Stimulated activated CD8-positive, alpha-beta memory T cell treated with anti-CD3 and anti-CD28 coated beads, Interleukin-12 subunit alpha, Interleukin-12 subunit beta, amount 100 ng/mL, for 24 hours (primary cell): ENCODE data around the gene CRTAP.
"Not testable (repeated sequence)": the region's sequence is repeated elsewhere in the genome, so short reads cannot be mapped to it uniquely, and the experiment has no call there.

Experiments
- DNase-seq: peaks from one replicate; pipeline ENCODE4 v3.0.0-alpha.2; 2020; ENCODE audit errors: extremely low read depth

The CRTAP gene

GRCh38 chr3:33113772-33114621 lies at the start of gene CRTAP:
TSS of gene CRTAP (plus strand) at chr3:33114014. CDS start at chr3:33114078, 64 bp downstream.
- peak; percentile 64 for DNase-seq

DNA sequence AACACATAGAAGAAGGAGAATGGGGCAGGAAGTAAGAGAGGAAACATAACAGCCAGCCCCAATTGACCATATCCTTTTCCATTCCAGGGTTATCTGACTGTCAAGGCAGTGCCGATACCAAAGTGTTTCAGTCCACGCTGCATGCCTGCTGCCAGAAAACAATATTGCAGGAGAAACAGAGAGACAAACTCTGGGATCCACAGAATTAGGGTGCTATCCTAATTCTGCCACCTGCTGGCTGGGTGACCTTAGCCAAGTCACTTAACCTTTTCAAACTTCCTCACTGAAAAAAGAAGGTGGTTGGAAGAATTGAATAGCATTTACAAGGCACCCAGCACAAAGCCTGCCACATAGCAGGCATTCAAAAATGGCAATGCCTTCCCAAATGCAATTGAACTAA lies 48.9 kb upstream of the CRTAP start:
- no peak for DNase-seq

DNA sequence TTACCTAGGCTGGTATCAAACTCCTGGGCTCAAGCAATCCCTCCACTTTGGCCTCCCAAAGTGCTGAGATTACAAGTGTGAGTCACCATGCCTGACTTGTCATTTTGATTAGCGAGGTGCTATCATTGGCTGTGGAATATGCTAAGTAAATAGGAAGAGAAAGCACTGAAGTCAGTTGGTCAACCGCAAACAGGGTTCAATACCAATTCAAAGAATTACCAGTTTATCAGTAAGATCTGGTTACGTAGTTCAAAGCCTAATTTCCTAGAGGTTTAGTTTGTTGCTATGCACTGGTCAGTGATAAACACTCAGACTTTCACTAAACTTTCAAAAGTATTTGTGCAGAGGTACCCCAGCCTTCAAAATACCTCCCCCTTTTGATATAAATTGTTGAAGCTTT lies 46.3 kb upstream of the CRTAP start:
- DNase-seq: no peak

GRCh38 chr3:33069862-33070261 lies 44.0 kb upstream of the CRTAP start:
- DNase-seq: not testable (repeated sequence)

GRCh38 chr3:33071181-33071580 lies 42.6 kb upstream of the CRTAP start:
- no peak for DNase-seq

DNA sequence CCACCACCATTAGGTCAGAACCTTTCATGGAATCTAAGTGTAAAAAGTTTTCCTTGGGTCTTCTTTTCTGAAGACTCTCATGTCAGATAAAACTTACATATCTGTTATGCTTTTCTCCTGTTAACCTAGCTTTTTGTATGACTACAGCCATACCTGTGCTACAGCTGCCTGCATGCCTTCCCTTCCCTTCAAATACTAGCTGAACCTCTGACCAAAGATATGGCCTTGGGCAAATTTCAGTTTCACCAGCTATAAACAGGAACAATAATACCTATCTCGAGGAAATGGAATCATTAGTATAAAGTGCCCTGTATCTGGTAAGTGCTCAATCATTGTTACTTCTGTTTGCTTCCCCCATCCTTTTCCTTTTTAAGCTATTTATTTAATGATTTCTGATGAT lies 41.9 kb upstream of the CRTAP start:
- DNase-seq: no peak

DNA sequence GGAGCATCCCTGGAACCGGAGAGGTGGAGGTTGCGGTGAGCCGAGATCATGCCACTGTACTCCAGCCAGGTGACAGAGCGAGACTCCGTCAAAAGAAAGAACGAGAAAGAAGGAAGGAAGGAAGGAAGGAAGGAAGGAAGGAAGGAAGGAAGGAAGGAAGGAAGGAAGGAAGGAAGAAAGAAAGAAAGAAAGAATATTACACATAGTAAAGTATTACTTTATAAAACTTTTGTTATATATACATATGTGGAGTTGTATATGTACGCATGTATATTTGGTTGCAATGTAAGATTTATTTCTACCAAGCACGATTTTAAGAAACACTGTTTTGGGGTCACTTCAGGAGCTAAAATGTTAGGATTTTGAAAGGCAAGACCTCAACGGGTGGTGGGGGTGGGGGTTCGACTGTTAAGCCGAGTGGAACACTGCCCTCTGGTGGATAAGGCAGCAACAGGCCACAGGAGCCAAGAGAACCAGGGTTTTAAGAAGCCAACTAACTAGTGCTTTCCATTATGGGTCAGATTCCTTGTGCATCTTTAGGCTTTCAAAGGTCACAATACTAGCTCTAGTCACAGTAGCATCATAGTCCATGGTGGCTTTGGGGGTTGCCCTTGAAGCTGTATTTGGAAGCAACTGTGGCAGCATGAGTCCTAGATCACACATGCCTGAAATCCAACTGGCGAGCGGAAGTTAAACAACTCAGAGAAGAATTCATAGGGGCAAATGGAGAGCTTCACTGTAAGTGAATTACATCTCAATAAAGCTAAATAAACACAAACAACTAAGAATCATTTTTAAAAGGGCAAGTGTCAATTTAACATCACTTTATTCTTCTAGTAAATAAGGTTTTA lies 39.4 kb upstream of the CRTAP start:
- no peak for DNase-seq

DNA sequence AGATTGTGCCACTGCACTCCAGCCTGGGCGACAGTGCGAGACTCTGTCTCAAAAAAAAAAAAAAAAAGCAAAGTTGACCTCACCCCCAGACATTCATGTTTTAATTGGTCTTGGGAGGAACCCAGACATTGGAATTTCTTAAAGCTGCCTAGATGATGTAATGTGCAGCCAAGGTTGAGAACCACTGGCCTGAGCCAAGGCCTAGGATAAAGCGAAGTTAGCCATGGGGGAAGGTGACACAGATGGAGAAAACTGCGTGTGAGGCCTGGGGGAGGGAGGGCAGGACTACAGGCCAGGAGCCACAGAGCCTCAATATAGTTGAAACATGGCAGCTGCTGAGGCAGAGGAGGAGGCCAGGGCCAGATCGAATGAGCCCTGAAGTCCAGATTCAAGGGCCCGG lies 37.8 kb upstream of the CRTAP start:
- no peak for DNase-seq

DNA sequence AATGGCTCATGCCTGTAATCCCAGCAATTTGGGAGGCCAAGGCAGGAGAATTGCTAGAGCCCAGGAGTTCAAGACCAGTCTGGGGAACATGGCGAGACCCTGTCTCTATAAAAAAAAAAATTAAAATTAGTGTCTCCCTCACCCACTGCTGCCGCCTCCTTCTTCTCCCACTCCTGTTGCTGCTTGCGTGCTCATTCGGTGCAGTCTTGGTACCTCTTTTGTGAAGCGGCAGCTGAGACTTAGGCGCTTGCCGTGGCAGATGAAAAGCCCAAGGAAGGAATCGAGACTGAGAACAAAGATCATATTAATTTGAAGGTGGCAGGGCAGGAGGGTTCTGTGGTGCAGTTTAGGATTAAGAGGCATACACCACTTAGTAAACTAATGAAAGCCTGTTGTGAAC lies 36.9 kb upstream of the CRTAP start:
- no peak for DNase-seq

DNA sequence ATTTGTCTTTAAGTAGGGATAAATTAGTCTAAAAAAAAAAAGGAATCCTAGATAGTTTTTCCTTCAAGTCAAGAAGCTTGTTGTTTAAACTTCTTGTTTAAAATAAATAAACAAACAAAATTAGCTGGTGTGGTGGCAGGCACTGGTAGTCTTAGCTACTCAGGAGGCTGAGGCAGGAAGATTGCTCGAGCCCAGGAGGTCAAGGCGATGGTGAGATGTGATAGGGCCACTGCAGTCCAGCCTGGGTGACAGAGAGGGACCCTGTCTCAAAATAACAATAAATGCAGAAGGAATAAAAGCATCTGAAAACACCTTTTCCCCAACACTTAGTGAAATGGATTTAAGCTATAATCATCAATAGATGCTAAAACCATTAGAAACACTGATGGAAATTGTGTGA lies 35.8 kb upstream of the CRTAP start:
- no peak for DNase-seq

DNA sequence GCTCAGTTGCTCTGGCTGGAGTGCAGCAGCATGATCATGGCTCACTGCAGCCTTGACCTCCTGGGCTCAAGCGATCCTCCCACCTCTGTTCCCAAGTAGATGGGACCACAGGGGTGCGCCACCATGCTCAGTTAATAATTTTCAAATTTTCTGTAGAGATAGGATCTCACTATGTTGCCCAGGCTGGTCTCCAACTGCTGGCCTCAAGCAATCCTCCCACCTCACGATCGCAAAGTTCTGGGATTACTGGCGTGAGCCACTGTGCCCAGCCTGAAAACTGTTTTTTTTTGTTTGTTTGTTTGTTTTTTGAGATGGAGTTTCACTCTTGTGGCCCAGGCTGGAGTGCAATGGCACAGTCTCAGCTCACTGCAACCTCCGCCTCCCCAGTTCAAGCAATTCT lies 34.0 kb upstream of the CRTAP start:
- DNase-seq: not testable (repeated sequence)

- DNase-seq: no peak
Measured at GRCh38 chr3:33081812-33082211, 32.0 kb upstream of the CRTAP start.

GRCh38 chr3:33083958-33084357 lies 29.9 kb upstream of the CRTAP start:
- DNase-seq: no peak

GRCh38 chr3:33088691-33089090 lies 25.1 kb upstream of the CRTAP start:
- no peak for DNase-seq

GRCh38 chr3:33089515-33089914 lies 24.3 kb upstream of the CRTAP start:
- no peak for DNase-seq

GRCh38 chr3:33091746-33092145 lies 22.1 kb upstream of the CRTAP start:
- no peak for DNase-seq

- DNase-seq: no peak
Measured at GRCh38 chr3:33092496-33093254, 21.1 kb upstream of the CRTAP start.

DNA sequence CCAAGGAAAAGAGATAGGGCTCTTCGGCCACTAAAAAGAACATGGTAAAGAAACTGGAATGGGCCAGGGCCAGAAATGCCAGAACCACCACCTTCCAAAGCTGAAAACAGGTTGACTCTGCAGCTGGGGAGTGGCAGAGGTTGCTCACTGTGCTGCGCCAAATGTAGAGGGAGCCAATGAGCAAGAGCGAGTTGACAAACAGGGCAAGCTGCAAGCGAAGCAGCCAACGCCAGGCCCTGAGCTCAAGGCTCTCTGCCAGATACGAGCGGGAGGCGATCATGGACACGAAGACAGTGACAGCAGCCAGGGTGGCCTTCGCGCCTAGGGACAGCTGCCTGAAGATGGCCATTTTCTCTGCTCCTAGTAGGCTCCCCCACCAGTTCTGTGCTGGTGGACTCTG lies 20.0 kb upstream of the CRTAP start:
- DNase-seq: no peak

DNA sequence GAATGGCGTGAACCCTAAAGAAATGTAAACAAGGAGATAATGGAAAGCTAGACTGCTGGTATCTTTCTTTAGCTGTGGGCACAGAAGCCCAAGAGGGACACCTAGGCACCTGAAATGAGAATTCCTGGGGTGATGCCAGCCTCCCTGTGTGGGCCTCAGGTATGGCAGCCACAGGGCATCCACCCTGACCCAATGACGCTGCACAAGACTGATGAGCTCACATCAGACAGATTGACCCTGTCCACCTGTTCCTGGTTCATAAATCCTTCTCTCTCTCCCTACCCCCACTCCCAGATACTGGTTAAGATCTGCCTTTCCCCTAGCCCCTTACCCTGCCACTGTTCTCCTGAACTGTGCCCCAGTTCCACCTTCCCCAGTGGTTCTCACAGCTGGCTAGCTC lies 18.4 kb upstream of the CRTAP start:
- DNase-seq: no peak

DNA sequence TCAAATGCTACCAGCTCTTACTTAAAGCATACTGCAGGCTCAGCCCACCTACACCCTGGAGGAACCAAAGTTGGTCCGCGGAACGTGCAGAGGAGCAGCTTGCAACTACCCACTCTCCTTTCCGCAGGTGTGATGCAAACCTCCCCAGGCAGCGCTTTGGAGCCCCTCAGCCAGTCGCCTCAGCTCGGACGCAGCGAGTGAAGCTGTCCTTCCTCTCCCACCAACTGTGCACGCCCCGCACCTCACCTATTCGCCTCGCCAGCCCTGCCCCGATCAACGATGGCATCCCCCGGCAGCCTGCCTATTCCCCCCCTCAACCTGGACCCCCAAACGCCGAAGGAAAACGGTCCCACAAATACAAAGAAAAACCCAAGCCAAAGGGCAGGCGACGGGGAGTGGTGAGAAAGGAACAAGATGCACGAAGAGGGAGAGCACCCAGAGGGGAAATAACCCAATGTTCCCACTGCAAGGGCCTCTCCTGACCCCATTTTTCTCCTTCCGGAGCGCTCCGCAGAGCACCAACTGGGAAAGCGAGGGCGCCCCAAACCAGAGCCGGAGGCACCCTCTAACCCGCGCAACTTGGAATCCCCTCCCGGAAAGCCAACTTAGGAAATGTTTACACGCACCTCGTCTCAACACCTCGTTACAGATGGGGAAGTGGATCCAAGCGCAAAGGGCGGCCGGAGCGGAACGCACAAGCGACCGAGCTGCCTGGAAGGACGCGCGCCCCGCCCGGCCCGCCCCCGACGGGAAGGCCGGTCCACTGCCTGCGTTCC lies 17.5 kb upstream of the CRTAP start:
- DNase-seq: no peak

- DNase-seq: no peak
Measured at GRCh38 chr3:33099109-33099645, 14.6 kb upstream of the CRTAP start.
